Kasumi-1 (cell line): ENCODE measurements around the gene SLC25A25.
"Not testable (repeated sequence)": the region's sequence is repeated elsewhere in the genome, so short reads cannot be mapped to it uniquely, and the experiment has no call there.

Experiments used
- DNase-seq, 2 experiments: peaks; one replicate each; lab custom pipeline; 2025; lab: John Stamatoyannopoulos, UW

Gene SLC25A25

DNA sequence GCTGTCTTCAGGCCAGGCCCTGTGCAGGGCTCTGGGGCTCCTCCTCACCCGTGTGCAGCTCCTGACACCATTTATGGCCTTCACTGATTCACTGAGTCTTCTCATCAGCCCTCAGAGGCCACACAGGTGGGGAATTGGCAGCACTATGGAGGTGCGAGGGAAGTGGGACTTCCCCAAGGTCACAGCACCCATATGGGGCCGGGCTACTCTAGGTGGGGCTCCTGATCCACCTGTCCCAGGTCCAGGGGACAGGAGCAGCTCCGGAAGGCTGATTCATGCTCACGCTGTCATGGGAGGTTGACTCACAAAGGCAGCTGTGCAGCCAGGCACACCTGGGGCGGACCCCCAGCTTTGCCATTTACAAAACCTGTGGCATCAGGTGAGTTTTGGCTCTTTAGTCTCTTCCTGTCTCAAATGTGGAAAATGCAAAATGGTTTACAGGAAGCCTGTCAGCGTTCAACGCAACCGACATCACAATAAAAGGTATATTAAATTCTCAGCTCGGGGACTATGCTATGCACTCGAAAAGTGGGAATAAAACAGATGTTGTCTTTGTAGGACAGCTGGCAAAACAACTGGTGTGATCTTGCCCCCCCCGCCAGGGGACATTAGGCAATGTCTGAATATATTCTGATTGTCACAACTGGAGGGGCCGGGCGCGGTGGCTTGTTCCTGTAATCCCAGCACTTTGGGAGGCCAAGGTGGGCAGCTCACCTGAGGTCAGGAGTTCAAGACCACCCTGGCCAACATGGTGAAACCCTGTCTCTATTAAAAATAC, 15.9 kb upstream of the SLC25A25 start:
- DNase-seq = no peak

DNA sequence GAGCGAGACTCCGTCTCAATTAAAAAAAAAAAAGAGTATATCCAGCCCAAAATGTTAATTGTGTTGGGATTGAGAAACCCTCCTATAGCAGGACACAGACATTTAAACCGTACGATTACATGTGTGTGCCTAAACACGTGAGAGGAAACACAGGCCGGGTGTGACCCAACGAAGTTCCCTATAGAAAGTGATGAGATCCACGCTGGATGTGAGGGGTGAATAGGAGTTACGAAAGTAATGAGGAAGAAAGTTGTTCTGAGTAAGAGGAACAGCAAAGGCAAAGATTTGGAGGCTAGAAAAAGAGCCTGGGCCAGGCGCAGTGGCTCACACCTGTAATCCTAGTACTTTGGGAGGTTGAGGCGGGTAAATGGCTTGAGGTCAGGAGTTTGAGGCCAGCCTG, 14.5 kb upstream of the SLC25A25 start:
- DNase-seq = peak; percentile 43 to 63

DNA sequence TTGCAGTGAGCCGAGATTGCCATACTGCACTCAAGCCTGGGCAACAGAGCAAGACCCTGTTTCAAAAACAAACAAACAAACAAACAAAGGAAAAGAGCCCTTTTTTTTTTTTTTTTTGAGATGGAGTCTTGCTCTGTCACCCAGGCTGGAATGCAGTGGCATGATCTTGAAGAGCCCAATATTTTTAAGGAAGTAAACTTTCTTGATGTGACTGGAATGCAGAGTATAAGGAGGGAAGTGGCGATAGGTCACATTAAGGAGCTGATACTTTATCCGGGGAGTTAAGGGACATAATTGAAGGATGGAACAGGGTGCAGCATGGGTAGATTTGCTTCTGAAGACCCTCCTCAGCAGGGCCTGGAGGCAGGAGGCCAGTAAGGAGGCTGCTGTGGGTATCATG, 13.9 kb upstream of the SLC25A25 start:
- DNase-seq = no peak

DNA sequence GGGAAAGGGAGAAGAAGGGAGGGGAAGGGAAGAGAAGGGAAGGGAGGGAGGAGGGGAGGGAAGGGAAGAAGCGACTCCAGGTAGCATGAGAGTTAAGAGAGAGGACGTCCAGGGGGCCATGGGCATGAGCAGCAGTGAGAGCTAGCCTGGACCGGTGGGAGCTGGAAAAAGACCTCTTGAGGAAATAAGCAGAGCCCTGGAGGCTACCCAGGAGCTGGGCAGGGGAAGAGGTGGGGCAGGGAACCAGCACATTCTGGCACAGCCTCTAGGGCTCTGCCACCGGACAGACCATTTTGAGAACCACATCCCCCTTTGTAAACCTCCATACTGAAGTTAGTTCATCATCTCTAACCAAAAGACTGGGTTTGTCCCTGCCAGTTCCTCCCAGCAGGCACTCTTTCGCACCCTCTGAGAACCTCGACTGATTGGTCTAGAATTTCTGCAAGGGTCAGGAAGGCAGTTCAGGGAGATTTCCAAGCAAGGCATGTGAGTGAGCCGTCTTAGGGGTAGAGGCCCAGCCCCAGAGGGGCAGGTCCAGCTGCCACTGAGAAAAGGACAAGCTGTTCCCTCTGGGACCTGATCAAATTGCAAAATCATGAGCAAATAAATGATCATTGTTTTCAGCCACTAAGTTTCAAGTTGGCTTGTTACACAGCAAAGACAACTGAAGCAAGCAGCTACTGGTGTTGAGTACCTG, 12.5 kb upstream of the SLC25A25 start:
- DNase-seq = no peak

DNA sequence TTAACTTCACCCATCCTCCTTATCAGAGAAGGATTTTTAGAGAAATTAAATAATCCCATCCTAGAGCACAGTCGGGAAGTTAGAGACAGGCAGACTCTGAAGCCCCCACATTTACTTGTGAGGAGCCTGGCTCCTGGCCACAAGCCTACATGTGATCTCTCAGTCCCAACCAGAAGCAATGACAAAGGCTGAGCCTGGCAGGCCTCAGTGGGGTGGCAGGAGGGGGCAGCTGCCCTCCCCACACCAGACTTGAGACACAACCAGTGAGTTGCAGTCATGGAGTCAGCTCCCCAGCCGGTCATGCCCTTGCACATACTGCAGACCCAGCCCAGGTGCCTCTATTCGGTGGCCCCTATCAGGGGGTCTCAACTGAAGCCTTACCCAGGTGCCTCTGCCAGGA, 11.9 kb upstream of the SLC25A25 start:
- DNase-seq = no peak

DNA sequence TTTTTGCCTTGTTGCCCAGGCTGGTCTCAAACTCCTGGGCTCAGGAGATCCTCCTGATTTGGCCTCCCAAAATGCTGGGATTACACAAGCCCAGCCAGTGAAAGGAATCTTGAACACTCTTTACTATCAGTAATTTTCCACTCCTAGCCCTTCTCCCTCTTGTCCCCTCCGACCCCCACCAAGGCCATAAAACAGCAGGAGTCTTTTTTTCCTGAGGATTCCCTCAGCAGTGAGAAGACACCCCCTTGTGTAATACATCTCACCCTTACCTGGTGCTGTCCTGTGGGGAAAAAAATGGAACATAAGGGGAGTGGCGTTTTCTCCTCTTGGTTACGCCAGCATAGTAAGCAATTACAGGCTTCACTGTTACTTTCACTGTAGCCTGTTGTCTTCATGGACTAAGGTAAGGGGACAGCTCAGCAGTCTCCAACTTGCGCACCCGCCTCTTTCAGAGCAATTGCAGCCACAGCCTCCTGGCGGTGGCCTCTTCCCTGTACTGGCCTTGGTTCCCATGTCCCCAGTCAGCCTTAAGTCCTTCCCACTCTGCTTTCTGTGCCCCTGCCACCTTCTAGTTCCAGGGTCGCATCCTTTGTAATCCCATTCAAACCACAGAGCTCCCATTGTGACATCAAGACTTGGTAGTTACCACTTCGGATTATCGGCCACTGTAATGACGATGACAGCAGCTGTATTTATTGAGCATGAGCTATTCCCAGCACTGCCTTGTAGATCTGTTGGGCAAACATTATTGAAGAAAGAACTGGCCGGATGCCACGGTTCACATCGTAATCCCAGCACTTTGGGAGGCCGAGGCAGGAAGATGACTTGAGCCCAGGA, 10.9 kb upstream of the SLC25A25 start:
- no peak for DNase-seq

DNA sequence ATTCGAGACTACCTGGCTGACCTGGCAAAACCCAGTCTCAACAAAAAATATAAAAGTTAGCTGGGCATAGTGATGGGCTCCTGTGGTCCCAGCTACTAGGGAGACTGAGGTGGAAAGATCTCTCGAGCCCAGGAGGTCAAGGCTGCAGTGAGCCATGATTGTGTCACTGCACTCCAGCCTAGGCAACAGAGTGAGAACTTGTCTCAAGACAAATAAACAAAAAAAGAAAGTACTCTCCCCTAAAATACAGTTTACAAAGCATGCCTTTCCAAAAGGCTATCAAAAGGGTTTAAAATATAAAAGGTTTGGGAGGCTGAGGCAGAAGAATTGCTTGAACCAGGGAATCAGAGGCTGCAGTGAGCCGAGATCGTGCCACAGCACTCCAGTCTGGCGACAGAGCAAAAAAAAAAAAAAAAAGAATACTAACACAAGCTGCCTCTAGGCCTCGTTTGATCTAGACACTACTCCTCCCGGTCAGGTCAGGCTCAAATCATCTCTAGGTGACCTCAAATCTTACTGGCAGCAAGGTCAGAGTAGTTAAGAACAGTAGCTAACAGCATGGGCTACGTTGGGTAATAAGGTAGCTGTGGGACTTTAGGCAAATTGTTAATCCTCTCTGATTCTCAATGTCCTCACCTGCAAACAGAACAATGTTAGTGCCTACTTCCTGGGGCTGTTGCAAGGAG, 10.2 kb upstream of the SLC25A25 start:
- DNase-seq = no peak

DNA sequence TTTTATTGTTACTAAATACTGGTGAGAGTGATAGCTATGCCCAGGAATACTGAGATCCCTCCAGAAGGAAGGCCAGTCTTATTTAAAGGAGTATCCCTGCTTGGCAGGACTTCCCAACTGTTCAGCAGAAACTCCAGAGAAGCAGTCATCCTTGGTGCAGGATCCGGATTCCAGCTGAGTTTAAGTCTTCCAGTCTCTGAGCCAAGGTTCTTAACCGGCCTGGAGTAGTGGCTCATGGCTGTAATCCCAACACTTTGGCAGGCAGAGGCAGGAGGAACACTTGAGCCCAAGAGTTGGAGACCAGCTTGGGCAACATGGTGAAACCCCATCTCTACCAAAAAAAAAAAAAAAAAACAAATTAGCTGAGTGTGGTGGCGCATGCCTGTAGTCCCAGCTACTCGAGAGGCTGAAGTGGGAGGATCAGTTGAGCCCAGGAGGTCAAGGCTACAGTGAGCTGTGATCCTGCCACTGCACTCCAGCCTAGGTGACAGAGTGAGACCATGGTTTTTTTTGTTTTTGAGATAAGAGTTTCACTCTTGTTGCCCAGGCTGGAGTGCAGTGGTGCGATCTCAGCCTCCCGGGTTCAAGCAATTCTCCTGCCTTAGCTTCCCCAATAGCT, 8.6 kb upstream of the SLC25A25 start:
- DNase-seq = no peak

DNA sequence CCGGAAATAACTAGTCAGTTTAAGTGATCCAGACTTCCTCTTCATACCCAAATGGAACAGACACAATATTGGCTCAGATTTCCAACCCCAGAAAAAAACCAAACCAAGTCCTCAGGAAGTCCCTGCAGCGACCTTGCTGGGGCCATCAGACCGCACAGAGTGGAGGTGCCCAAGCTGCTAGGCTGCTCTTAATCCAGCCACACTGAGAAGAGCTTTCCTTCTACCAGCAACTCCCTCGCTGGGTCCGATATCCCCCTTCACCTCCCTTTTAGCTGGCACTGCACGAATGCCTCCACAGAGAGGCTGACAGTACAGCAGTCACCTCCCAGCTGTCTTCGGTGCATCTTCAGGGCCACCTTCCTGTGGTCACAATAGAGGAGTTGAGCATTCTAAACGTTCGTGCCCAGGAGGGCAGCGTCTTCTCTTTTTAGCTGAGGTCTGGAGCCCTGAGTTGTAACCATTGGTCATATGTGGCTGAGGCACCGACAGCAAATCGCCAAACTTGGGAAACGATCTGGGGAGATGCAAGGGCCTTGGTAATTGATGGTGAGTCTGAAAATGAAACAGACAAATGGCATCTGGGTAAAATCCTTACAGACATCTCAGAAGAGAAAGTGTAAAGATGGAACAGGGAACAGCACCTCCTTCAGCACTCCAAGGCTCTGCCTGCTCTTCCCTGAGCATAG, 6.6 kb upstream of the SLC25A25 start:
- DNase-seq = peak; percentile 81 to 87

DNA sequence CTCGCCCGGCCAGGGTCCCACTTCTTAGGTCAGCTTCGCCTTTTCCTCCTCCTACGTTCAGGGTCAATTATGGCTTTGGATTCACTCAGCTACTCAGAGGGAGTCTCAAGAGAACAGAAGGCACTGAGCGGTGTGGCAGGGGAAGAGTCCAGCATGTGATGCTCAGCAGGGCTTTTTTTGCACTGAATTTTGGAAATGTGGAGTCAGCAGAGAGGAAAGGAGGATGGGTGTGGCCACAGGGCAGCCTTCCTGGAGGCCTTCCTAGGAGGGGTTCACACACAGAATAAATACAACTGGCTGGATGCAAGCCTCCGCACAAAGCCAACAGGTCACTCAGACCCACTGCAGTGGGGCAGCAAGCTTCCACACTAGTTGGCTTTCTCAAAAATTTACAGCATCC, 5.8 kb upstream of the SLC25A25 start:
- no peak for DNase-seq

DNA sequence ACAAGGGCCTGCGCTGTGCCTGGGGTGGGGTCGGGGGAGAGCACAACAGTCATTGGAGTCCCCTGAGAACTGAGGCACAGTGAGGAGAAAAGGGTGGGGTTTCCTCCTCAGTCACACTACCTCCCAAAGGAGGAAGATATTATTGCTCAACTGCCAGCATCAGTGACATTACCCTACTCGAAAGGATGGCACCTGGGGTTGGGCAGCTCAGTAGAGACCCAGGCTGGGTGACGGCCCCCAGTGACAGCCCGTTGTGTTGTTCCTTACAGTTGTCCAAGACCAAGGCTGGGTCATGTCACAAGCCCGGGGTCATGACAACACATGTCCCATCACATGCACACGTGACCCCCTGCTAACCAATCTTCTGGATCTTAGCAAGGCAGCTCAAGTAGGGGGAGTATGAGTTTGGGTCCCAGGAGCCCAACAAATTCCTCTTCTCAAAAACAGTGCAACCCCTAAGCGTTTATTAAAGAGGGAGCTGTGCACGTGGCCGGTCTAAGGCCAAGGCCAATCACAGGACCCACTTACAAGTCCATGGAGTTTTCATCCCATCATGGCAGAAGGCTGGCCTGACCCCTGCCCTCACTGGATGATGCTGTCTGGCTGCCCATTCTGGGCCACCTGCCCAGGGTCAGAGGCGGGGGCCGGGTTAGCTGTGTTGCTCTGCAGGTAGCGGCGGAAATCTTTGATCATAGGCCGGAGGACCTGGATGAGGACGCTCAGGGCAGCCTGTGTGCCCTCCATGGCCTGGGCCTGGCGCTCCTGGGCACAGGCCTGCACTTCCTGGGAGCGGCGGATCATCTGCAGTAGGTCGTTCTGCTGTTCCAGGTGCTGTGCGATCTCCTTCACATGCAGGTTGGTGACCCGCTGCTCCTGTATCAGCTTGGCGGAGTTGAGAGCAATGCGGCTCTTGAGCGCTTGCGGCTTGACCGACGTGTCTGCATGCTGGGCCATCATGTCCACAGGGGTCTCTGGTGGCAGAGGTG, 4.9 kb upstream of the SLC25A25 start:
- no peak for DNase-seq

DNA sequence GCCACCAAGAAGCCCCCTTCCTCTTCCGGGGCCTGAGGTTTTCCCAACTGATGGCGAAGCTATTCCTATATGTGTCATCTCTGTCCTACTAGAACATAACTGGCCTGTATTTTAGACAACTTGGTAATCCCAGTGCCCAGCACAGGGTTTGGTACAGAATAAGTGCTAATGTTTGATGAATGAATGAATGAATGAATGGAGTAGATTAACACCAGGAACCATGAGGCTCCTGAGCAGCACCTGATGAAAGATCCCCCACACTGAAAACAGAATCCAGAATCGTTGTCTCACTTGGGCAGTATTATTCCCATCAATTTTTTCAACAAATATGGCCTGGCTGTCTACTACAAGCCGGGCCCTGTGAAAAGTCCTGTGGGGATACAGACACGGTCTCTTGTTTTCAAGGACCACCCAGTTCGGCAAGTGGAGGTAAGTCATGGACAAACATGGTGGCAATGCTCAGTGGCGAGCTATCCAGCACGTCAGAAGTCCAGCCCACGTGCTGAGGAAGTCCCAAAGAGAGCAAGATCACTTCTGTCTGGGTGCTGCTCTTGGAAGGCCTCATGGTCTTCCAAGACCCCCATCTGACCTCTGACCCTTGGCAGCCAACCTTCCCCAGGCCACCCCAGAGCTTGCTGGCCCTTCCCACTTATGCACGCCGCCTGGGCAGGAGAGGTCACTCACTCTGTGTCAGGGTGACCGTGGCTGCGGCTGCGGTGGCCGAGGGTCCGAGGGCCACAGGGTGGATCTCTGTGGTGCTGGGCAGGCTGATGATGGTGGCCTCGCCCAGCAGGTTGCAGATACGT, 1.9 kb upstream of the SLC25A25 start:
- DNase-seq = no peak

DNA sequence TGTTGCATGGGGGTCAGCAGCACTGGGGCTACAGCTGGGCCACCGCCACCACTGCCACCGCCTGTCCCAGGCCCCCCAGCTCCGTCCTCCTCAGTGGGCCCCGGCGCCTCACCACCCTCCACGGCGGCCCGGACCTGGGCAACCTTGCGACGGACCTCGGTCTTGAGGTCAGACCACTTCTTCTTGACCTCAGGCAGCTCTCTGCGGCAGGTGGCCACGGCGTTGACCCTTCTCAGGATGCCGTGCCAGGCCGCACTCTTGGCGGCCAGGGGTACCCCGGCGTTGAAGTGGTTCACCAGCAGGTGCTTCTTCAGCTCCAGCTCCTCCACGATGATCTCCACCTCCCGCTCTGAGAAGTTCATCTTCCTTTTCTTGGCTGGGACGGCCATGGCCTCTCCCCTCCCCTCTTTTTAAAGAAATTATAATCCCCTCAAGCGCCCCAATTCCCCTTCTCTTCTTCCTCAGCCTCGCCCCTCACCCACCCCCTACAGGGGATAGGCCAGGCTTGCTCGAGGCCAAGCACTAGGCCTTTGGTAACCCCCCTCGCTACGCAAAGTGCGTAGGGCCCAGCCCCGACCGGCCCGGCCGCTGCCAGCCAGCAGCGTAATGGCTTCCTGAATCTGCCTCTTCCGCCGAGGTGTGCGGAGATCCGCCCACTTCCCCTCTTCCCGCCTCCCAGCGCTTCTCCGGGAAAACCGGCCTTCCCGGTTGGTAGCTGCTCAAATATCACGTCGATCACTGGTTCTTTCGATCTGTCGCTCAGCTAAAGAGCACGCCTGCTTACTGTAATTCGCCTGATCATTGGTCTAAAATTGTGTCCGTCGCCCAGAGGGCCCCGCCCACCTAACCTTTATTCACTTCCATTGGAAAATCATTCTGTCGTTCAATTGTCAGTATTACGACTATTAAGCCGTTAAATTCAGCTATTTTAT, 1.1 kb upstream of the SLC25A25 start, which contains the start of gene NAIF1:
Gene NAIF1 (minus strand): TSS at position 608 of the 932 bp plus-strand sequence. CDS start 219 bp downstream, at position 389.
- DNase-seq = peak; percentile 99

DNA sequence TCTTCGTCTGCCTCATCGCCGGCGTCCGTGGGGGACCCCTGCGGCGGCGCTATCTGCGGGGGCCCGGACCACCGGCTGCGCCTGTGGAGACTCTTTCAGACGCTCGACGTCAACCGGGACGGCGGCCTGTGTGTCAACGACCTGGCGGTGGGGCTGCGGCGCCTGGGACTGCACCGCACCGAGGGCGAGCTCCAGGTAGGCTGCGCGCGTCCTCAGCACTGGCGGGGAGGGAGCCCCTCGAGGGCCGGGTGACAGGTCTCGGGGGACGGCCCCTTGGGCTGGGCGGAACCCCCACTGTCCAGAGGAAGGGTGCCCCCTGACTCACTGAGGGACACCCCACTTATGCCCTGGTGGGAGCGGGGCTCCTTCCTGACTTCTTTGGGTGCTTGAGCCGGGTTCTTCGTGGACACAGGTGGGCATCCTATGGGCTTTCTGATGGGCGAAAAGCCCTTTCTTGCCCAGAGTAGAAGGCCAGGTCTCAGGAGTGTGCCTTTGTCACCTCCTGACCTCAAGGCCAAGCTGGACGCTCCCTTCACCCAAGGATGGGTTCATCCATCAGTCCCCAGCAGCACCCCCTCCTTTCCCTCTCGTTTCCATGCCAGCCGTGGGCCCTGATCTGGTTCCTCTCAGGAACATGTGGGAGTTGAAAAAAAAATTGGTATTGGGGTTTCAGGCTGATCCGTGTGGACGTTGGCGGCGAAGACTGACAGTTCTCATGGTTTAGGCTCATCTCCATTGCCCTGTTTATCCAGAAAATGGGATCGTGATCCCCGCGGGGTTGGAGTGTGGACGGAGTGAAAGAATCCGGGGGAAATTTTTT, 564 bp downstream of the SLC25A25 start:
- DNase-seq = peak; percentile 17 to 36

DNA sequence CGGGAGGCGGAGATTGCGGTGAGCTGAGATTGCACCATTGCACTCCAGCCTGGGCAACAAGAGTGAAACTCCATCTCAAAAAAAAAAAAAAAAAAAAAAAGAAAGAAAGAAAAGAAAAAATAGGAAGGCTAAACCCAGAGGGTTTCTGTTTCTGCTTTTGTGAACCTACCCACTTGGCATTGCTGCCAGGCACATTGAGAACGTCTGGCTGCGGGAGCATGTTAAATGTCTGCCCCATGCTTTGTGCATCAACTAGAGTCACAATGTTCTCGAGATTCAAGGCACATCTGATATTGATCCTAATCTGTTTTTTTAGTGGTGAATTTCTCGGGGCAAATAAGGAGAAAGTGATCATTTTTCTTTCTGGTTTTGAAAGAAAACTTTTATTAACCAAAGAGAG, 2.8 kb downstream of the SLC25A25 start:
- no peak for DNase-seq

DNA sequence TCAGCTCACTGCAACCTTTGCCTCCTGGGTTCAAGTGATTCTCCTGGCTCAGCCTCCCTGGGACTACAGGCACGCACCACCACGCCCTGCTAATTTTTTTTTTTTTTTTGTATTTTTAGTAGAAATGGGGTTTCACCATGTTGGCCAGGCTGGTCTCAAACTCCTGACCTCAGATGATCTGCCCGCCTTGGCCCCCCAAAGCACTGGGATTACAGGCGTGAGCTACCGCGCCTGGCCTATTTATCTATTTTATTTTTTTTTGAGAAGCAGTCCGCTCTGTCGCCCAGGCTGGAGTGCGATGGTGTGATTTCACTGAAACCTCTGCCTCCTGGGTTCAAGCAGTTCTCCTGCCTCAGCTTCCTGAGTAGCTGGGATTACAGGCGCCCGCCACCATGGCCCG, 3.4 kb downstream of the SLC25A25 start:
- not testable (repeated sequence) for DNase-seq
